ENCODE results near the gene NPY.

GRCh38 chr7:24340727-24341126 is 56.7 kb downstream of the NPY start:
- TF ChIP-seq CTCF (IDR thresholded peaks at IDR 0.05) (no peak), POLR2A (IDR thresholded peaks at IDR 0.05) (no peak)

All from heart left ventricle (tissue), 13 donors.